Hepatocyte (in vitro differentiated cells): ENCODE measurements around the gene HDGFL2. TPM values are rescaled to one million over a fixed set of nuclear protein-coding genes. Genes with fewer than 3 reads are reported as not detected.

ENCODE experiments used
- DNase-seq: peaks from one replicate; pipeline ENCODE4 v3.0.0-alpha.2; 2016; ENCODE audit warnings: low spot score
- H2AFZ ChIP-seq: fragments of 200-600 bp; sonication (generic); 2 replicates; pipeline ENCODE4 v1.6.0; 2016; ENCODE audit warnings: antibody characterized with exemption, mild to moderate bottlenecking
- H3K27ac ChIP-seq: fragments of 200-600 bp; sonication (generic); 2 replicates; pipeline ENCODE4 v1.5.1; 2016; ENCODE audit warnings: mild to moderate bottlenecking
- H3K27me3 ChIP-seq: fragments of 200-600 bp; sonication (generic); 2 replicates; pipeline ENCODE4 v1.6.1; 2016
- H3K36me3 ChIP-seq: fragments of 200-600 bp; sonication (generic); replicated peaks from 2 replicates; pipeline ENCODE4 v1.5.1; 2016; ENCODE audit warnings: low read depth; ENCODE audit not compliant: insufficient read depth
- H3K4me1 ChIP-seq: fragments of 200-600 bp; sonication (generic); 2 replicates; pipeline ENCODE4 v1.5.1; 2016; ENCODE audit warnings: mild to moderate bottlenecking, moderate library complexity; ENCODE audit not compliant: insufficient read depth
- H3K4me2 ChIP-seq: fragments of 200-600 bp; sonication (generic); 2 replicates; pipeline ENCODE4 v1.6.0; 2016
- H3K4me3 ChIP-seq: fragments of 200-600 bp; sonication (generic); 2 replicates; pipeline ENCODE4 v1.5.1; 2016; ENCODE audit warnings: mild to moderate bottlenecking
- H3K79me2 ChIP-seq: fragments of 200-600 bp; sonication (generic); 2 replicates; pipeline ENCODE4 v1.6.0; 2017; ENCODE audit warnings: mild to moderate bottlenecking
- H3K9me2 ChIP-seq: fragments of 200-600 bp; sonication (generic); replicated peaks from 2 replicates; pipeline ENCODE4 v1.6.0; 2017; ENCODE audit warnings: mild to moderate bottlenecking; ENCODE audit not compliant: insufficient read depth
- H3K9me3 ChIP-seq: fragments of 200-600 bp; sonication (generic); 2 replicates; pipeline ENCODE4 v1.5.1; 2016; ENCODE audit warnings: low read depth, mild to moderate bottlenecking
- H4K20me1 ChIP-seq: fragments of 200-600 bp; sonication (generic); 2 replicates; pipeline ENCODE4 v1.6.0; 2016; ENCODE audit warnings: mild to moderate bottlenecking; ENCODE audit not compliant: insufficient read depth, poor library complexity, severe bottlenecking
- EZH2 ChIP-seq: fragments of 200-600 bp; sonication (generic); IDR thresholded peaks from 2 replicates; pipeline ENCODE4 v1.6.1; 2016; ENCODE audit warnings: antibody characterized with exemption, mild to moderate bottlenecking, borderline replicate concordance
- EZH2phosphoT487 ChIP-seq: fragments of 200-600 bp; sonication (generic); IDR thresholded peaks from one replicate; pipeline ENCODE4 v1.6.1; 2018; ENCODE audit warnings: antibody characterized with exemption, mild to moderate bottlenecking, low read depth, moderate library complexity; ENCODE audit not compliant: unreplicated experiment, severe bottlenecking
- WGBS: methylation state at CpG from one replicate; pipeline ENCODE4 v1.1.6; 2016; ENCODE audit warnings: low lambda C conversion rate; ENCODE audit errors: missing lambda C conversion rate; 5-methylcytosine and 5-hydroxymethylcytosine counted together
- polyA plus RNA-seq: library from polyadenylated mRNA; unstranded; fragments of >200 nt; fragmentation: Nextera tagmentation; extraction: Ambion mirVana; gene quantifications from 2 replicates; pipeline ENCODE4 v1.2.1, GENCODE V29; 2016
- total RNA-seq: library from RNA; depleted of rRNA; stranded (reverse); fragments of >200 nt; gene quantifications from 2 replicates; pipeline ENCODE4 v1.2.3, GENCODE V29; 2014
- TF ChIP-seq, protein P1 (sequence below): fragments of 200-600 bp; sonication (generic); IDR thresholded peaks from 2 replicates; pipeline ENCODE4 v1.5.1; 2016; ENCODE audit warnings: antibody characterized with exemption, mild to moderate bottlenecking; ENCODE audit not compliant: poor library complexity

HDGFL2 gene
- total and polyA plus RNA-seq, 2 experiments from 2014 or later, result 50.3 to 73.2 TPM

DNA sequence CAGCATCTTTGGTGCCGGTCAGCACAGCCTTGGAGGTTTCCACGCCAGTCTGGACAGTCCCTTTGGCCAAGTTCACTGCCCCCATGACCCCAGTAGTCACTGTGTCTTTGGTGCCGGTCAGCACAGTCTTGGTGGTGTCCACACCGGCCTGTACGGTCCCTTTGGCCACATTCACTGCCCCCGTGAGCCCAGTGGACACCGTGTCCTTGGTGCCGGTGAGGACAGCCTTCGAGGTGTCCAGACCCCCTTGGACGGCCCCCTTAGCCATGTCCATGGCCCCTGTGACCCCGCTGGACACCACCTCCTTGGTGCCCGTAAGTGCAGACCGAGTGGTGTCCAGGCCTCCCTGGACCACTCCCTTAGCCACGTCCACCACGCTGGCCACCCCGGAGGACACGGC, 41.2 kb downstream of the HDGFL2 start:
- Histone ChIP-seq H3K27ac (no peak overlapping the region), H3K9me2 (no peaks in the 10 kb centered on the region), H3K36me3 (no peaks in the 10 kb centered on the region), H3K79me2 (no peaks in the 10 kb centered on the region), H3K27me3 (no peaks in the 10 kb centered on the region), H3K9me3 (no peaks in the 10 kb centered on the region), H4K20me1 (no peaks in the 10 kb centered on the region), H3K4me1 (no peaks in the 10 kb centered on the region), H3K4me3 (no peak overlapping the region), H3K4me2 (no peak overlapping the region), H2AFZ (no peak overlapping the region)
- WGBS, result 93% methylated on average over 17 of the region's 17 CpGs
- DNase-seq, result no peak
- TF ChIP-seq EZH2 (no peak), EZH2phosphoT487 (no peak)
- TF ChIP-seq, protein P1, sequence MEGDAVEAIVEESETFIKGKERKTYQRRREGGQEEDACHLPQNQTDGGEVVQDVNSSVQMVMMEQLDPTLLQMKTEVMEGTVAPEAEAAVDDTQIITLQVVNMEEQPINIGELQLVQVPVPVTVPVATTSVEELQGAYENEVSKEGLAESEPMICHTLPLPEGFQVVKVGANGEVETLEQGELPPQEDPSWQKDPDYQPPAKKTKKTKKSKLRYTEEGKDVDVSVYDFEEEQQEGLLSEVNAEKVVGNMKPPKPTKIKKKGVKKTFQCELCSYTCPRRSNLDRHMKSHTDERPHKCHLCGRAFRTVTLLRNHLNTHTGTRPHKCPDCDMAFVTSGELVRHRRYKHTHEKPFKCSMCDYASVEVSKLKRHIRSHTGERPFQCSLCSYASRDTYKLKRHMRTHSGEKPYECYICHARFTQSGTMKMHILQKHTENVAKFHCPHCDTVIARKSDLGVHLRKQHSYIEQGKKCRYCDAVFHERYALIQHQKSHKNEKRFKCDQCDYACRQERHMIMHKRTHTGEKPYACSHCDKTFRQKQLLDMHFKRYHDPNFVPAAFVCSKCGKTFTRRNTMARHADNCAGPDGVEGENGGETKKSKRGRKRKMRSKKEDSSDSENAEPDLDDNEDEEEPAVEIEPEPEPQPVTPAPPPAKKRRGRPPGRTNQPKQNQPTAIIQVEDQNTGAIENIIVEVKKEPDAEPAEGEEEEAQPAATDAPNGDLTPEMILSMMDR, result no peak

DNA sequence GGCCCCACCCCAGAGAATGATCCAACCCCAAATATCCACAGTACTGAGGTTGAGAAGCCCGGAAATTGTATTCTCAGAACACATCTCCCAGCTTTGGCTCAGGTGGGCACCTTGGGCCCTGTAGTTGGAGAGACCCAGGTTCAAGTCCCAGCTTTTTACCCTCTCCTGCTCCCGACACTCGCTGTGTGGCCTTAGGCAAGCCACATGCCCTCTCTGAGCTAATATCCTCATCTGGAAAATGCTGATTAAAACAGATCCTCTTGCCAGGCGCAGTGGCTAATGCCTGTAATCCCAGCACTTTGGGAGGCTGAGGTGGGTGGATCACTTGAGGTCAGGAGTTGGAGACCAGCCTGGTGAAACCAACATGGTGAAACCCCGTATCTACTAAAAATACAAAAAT, 43.6 kb downstream of the HDGFL2 start:
- Histone ChIP-seq H3K9me2 (no peaks in the 10 kb centered on the region), H4K20me1 (no peaks in the 10 kb centered on the region), H3K9me3 (no peaks in the 10 kb centered on the region), H3K27ac (no peak overlapping the region), H3K36me3 (no peaks in the 10 kb centered on the region), H3K4me2 (no peak overlapping the region), H3K4me1 (no peaks in the 10 kb centered on the region), H2AFZ (no peak overlapping the region), H3K27me3 (no peaks in the 10 kb centered on the region), H3K79me2 (no peaks in the 10 kb centered on the region), H3K4me3 (no peak overlapping the region)
- TF ChIP-seq, protein P1, result no peak
- TF ChIP-seq EZH2phosphoT487 (no peak), EZH2 (no peak)
- WGBS, result 88% methylated on average over 5 of the region's 5 CpGs
- DNase-seq, result no peak

DNA sequence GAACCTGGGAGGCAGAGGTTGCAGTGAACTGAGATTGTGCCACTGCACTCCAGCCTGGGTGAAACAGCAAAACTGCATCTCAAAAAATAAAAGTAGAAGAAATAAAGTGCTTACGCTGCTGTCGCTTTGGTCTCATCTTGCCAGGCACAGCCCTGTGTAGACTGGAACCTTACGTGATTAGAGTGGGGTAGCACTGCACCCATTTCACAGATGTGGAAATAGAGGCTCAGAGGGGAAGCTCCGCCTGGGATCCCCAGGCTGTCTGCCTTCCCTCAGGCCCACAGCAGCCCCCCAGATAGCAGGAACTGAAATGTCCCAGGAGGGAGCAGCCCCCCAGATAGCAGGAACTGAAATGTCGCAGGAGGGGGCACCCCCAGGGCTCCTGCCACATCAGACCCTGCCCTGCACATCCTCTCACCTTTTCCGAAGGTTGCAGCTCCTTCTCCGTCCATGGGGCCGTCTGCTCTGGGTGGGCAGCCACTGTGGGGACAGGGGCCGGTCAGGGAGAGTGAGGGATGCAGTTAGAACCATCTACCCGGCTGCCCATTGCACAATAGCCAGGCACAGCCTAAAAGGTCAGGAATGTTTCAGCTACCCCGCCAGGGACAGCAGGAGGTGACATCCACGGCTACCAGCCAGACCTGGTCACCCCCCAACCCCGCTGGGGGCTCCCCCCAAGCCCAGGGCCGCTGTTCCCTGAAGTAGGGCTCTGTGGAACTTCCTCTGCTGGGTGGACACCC, 44.3 kb downstream of the HDGFL2 start:
- Histone ChIP-seq H3K27me3 (no peaks in the 10 kb centered on the region), H2AFZ (no peak overlapping the region), H3K27ac (no peak overlapping the region), H3K4me2 (no peak overlapping the region), H4K20me1 (no peaks in the 10 kb centered on the region), H3K36me3 (no peaks in the 10 kb centered on the region), H3K9me3 (no peaks in the 10 kb centered on the region), H3K4me1 (no peaks in the 10 kb centered on the region), H3K79me2 (no peaks in the 10 kb centered on the region), H3K4me3 (no peak overlapping the region), H3K9me2 (no peaks in the 10 kb centered on the region)
- DNase-seq, result no peak
- TF ChIP-seq EZH2phosphoT487 (no peak), EZH2 (no peak)
- TF ChIP-seq, protein P1, result no peak
- WGBS, result 81% methylated on average over 14 of the region's 14 CpGs
